Fibroblast of lung (primary cell): Measurements from ENCODE around the gene PANX2. TPM values are rescaled to one million over a fixed set of nuclear protein-coding genes. Genes with fewer than 3 reads are reported as not detected.

Source experiments
- DNase-seq, 2 donors: peaks; one replicate each; pipeline versions ENCODE4 v3.0.0 to v3.0.0-alpha.2; 2010; ENCODE audit warnings: low read depth in 2 of 2
- H2AFZ ChIP-seq: 2 replicates; pipeline ENCODE4 v1.5.1; 2012; ENCODE audit warnings: low read length, control low read depth, inconsistent platforms
- H3K27ac ChIP-seq: 2 replicates; pipeline ENCODE4 v1.5.1; 2011; ENCODE audit warnings: low read length, control low read depth; ENCODE audit not compliant: insufficient read depth
- H3K27me3 ChIP-seq: 2 replicates; pipeline ENCODE4 v1.5.1; 2011; ENCODE audit warnings: mild to moderate bottlenecking, low read length; ENCODE audit not compliant: control insufficient read depth, insufficient read depth
- H3K36me3 ChIP-seq: 2 replicates; pipeline ENCODE4 v1.5.1; 2011; ENCODE audit warnings: low read length; ENCODE audit not compliant: control insufficient read depth, insufficient read depth
- H3K4me1 ChIP-seq: 2 replicates; pipeline ENCODE4 v1.5.1; 2011; ENCODE audit warnings: low read length; ENCODE audit not compliant: control insufficient read depth, insufficient read depth; ENCODE audit errors: extremely low read depth
- H3K4me2 ChIP-seq: 2 replicates; pipeline ENCODE4 v1.5.1; 2011; ENCODE audit warnings: low read length, control low read depth; ENCODE audit not compliant: insufficient read depth; ENCODE audit errors: extremely low read depth
- H3K4me3 ChIP-seq, 4 experiments: fragments of 200-600 bp in 1 of 4; sonication (generic) in 1 of 4; replicated peaks in 1 of 4; 2 replicates each; pipeline ENCODE4 v1.5.1; 2011 to 2016; ENCODE audit warnings: low read length in 4 of 4, low read depth in 3 of 4, mild to moderate bottlenecking in 3 of 4, control low read depth in 2 of 4, inconsistent platforms in 1 of 4, mixed read lengths in 1 of 4; ENCODE audit not compliant: insufficient read depth in 1 of 4; ENCODE audit errors: control extremely low read depth in 1 of 4
- H3K79me2 ChIP-seq: 2 replicates; pipeline ENCODE4 v1.5.1; 2012; ENCODE audit warnings: mild to moderate bottlenecking, low read length, inconsistent platforms; ENCODE audit not compliant: control insufficient read depth, insufficient read depth
- H3K9ac ChIP-seq: 2 replicates; pipeline ENCODE4 v1.5.1; 2011; ENCODE audit warnings: mild to moderate bottlenecking, low read length, control low read depth; ENCODE audit not compliant: insufficient read depth
- H3K9me3 ChIP-seq: 2 replicates; pipeline ENCODE4 v1.5.1; 2012; ENCODE audit warnings: low read depth, low read length; ENCODE audit not compliant: control insufficient read depth, insufficient read depth
- H4K20me1 ChIP-seq: 2 replicates; pipeline ENCODE4 v1.5.1; 2011; ENCODE audit warnings: low read length; ENCODE audit not compliant: control insufficient read depth, insufficient read depth; ENCODE audit errors: extremely low read depth
- CTCF ChIP-seq, 2 donors: IDR thresholded peaks in 1 of 2; conservative IDR thresholded peaks in 1 of 2; 1 replicate in 1 of 2; 2 replicates in 1 of 2; pipeline ENCODE4 v1.5.1; 2011 to 2012; ENCODE audit warnings: low read length in 2 of 2, control low read depth in 1 of 2, inconsistent platforms in 1 of 2, low read depth in 1 of 2, mild to moderate bottlenecking in 1 of 2
- EZH2 ChIP-seq: IDR thresholded peaks from 2 replicates; pipeline ENCODE4 v1.5.1; 2012; ENCODE audit warnings: low read length, control low read depth, mild to moderate bottlenecking; ENCODE audit errors: missing control alignments
- polyA plus RNA-seq, 2 donors: library from polyadenylated mRNA; depleted of rRNA in 1 of 2; stranded (reverse) in 1 of 2; unstranded in 1 of 2; fragments of >200 nt; gene quantifications; 2 replicates each; pipeline ENCODE4 v1.2.1, GENCODE V29; 2011 to 2012; ENCODE audit warnings: missing spikeins in 1 of 2
- total RNA-seq: library from RNA; depleted of rRNA; stranded (reverse); fragments of >200 nt; gene quantifications from 2 replicates; pipeline ENCODE4 v1.2.1, GENCODE V29; 2014

Gene PANX2
- total and polyA plus RNA-seq, 2 donors (not counting 1 experiment from before 2014, with no cell fraction given) = 0.17 to 0.45 TPM

GRCh38 chr22:50180727-50181521 is 10.4 kb downstream of the PANX2 start:
- Histone ChIP-seq H3K27ac (no peak overlapping the region), H3K4me3 (no peak overlapping the region), H3K27me3 (peaks cover 3% of the 10 kb centered on the region), H3K4me1 (peaks cover 5% of the 10 kb centered on the region), H3K79me2 (no peaks in the 10 kb centered on the region), H3K4me2 (no peak overlapping the region), H2AFZ (no peak overlapping the region), H3K9me3 (no peaks in the 10 kb centered on the region), H3K9ac (no peak overlapping the region), H3K36me3 (no peaks in the 10 kb centered on the region), H4K20me1 (no peaks in the 10 kb centered on the region)
- TF ChIP-seq EZH2 (no peak), CTCF (conservative IDR thresholded peaks at IDR 0.05 in 1 of 2, IDR thresholded peaks at IDR 0.05 in 1 of 2; ENCODE audit: low read depth in 1 of 2, low read length in 2 of 2) (no peak)
- DNase-seq = no peak

GRCh38 chr22:50182176-50183081 is 11.9 kb downstream of the PANX2 start:
- H3K4me2 ChIP-seq = no peak overlapping the region
- peaks cover under 1% of the 10 kb centered on the region for H3K27me3 ChIP-seq
- no peaks in the 10 kb centered on the region for H4K20me1 ChIP-seq
- no peak for TF ChIP-seq CTCF (conservative IDR thresholded peaks at IDR 0.05 in 1 of 2, IDR thresholded peaks at IDR 0.05 in 1 of 2; ENCODE audit: low read depth in 1 of 2, low read length in 2 of 2)
- no peak for TF ChIP-seq EZH2
- no peak for DNase-seq
- H2AFZ ChIP-seq = no peak overlapping the region
- no peak overlapping the region for H3K9ac ChIP-seq
- no peak overlapping the region for H3K4me3 ChIP-seq
- no peaks in the 10 kb centered on the region for H3K9me3 ChIP-seq
- peaks cover 9% of the 10 kb centered on the region for H3K79me2 ChIP-seq
- no peak overlapping the region for H3K27ac ChIP-seq
- H3K4me1 ChIP-seq = peaks cover 5% of the 10 kb centered on the region
- no peaks in the 10 kb centered on the region for H3K36me3 ChIP-seq
